GM21367 (cell line): Measurements from ENCODE around the gene CHID1.

Source experiments
- ATAC-seq: cut with Tn5 transposase; IDR thresholded peaks from one replicate; pipeline ENCODE4 v1.9.1; 2021; ENCODE audit not compliant: unreplicated experiment

Gene CHID1

DNA sequence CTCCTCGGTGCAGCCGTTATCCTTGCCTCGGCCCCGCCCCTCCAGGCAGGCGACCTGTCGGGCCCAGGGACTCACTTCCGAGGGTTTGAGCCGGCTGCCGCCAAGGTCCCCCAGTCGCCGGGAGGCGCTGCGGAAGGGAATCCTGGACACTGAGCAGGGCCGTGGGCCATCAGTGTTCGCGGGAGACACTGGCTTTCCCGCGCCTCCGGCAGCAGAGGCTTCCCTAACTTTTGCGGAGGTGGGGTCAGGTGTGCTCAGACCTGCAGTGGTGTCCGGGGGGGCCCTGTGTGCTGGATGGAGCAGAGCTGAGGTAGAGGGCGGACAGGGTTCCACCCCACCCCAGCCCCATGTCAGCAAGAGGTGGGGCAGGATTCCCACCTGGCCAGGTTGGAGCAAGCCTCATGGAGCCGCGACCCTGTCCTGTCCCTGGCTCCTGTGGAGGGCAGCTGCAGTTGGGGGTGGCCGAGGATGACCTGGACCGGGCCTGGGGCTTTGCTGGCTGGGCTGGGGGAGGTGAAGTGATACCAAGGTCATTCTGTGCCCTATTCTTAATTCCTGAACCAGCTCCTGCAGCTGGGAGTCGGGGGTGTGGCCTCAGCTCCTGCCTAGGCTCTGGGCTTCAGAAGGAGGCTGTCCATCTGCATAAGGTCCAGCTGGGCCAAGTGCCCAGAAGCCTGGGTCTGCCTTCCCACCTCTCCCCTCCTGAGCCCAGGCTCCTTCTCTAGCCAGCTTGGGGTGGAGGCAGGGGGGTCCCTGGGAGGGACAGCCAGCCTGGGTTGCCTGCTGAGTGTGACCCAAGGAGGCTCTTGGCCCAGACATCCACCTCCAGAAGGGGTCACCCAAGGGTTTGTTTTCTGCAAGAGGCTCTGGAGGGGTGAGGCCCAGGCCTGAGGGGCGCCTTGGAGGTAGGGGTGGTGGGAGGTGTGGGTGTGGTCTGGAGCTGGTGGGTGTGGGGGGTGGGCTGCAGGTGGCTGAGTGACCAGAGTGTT, 59.5 kb downstream of the CHID1 start:
- ATAC-seq: no peak

DNA sequence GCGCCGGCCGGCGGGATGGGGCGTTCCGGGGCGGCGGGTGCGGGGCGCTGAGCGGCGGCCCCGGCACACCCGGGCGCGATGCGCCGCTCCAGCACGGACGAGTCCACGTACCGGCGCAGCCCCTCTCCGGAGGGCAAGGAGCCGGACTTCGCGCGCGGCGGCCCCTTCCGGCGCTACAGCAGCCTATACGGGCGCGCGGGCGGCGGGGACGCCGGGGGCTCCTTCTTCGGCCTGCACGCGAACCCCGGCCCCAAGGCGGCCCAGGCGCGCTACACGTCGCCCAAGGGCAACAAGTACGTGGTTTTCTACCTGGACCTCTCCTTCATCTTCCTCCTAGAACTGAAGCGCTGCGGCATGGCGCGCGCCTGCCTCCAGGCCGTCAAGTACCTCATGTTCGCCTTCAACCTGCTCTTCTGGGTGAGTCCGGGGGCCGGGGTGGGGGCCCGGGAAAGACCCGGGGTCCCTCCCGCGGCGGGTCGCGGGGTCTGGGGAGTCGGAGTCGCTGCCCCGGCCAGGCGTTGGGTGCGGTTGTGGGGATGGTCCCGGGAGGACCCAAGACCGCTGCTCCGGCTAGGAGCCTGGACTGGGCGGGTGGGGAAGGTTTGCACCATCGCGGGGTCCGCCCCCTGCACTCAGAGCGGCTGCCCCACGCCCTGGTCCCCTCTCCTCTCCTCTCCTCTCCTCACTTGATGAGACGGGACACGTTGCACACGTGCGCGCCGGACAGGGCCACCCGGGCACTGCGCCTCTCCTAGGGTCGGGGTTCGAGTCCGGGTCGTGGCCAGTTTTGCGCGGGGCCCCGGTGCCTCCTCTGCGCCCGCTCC, 60.4 kb downstream of the CHID1 start:
- no peak for ATAC-seq

GRCh38 chr11:849104-849824, 61.3 kb downstream of the CHID1 start:
- no peak for ATAC-seq

DNA sequence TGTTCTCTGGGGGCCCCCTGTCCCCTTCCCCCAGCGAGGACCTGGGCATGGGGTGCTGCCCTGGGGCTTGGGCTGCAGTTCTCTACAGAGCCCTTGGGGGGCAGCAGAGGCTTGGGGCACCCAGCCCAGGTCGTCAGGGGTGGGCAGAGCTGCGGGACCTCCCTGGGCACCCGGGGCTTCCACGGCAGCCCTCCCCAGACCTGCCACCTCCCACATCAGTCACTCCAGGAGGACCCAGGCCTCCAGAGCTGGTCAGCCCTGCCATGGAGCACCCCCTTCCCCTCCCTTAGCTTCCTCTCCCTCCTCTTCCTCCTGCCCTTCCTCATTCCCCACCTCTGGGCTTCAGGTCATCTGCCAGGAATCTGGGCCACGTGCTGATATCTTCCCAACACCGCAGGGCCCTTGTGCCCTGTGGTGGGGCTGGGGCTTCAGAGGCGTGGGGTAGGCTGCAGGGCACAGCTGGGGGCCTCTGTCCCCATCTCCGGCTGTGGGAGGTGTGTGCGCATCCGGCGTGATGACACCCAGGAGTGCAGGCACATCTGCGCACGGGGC, 62.2 kb downstream of the CHID1 start:
- ATAC-seq: no peak

GRCh38 chr11:847876-848275, 62.7 kb downstream of the CHID1 start:
- ATAC-seq: no peak

DNA sequence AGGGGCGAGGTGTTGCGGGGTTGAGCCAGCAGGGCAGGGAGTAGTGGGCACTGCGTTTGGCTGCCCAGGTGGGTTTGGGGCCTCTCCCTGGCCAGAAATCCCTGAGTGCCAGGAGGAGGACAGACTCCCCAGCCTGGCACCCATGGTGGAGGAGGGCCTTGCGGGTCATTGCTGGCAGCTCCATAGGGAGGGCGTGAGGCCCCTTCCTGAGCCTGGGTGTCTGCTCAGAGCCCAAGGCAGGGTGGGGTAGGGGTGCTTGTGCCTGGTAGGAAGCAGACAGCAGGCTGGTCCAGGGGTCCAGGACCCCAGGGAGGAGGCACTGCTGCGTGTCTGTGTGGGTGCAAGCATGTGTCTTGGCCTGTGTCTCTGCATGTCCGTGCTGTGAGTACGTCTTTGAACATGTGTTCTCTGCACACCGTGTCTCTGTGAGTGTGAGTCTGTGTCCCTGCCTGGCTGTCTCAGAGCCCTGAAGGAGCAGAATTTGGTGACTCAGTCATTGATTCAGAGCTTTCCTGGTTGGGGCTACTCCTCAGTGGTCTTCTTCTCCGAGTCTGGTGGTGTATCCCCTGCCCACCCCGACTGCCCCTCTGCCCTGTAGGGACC, 64.0 kb downstream of the CHID1 start:
- ATAC-seq: no peak

DNA sequence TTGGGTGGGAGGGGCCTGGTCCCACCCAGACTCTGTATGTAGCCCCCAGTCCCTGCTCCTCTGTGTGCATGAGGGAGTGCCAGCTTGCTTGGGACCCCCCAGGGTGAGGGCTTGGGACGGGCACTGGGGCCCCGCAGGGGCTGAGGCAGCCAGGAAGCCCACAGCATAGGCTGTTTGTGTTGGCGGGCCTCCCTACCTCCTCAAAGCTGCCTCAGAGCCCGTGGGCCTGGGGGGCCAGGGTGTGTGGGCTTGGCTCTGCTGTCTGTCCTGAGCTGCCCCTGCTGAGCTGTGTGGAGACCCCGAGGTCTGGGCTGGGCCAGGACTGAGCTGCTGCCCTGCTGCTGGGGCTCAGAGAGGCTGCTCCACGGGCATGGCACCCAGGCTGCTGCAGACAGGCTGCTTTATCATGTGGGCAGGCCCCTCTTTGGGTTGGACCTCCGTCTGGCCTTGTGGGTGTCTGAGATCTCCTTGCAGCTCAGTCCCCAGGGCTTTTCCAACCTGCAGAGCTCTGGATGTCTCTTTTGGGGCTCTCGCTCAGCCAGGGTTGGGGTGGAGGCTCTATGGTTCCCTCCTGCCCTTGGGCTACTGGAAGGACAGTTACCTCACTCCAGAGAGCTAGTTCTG, 64.6 kb downstream of the CHID1 start:
- ATAC-seq: no peak

- ATAC-seq: no peak
Measured at GRCh38 chr11:844693-845644, 65.6 kb downstream of the CHID1 start.

DNA sequence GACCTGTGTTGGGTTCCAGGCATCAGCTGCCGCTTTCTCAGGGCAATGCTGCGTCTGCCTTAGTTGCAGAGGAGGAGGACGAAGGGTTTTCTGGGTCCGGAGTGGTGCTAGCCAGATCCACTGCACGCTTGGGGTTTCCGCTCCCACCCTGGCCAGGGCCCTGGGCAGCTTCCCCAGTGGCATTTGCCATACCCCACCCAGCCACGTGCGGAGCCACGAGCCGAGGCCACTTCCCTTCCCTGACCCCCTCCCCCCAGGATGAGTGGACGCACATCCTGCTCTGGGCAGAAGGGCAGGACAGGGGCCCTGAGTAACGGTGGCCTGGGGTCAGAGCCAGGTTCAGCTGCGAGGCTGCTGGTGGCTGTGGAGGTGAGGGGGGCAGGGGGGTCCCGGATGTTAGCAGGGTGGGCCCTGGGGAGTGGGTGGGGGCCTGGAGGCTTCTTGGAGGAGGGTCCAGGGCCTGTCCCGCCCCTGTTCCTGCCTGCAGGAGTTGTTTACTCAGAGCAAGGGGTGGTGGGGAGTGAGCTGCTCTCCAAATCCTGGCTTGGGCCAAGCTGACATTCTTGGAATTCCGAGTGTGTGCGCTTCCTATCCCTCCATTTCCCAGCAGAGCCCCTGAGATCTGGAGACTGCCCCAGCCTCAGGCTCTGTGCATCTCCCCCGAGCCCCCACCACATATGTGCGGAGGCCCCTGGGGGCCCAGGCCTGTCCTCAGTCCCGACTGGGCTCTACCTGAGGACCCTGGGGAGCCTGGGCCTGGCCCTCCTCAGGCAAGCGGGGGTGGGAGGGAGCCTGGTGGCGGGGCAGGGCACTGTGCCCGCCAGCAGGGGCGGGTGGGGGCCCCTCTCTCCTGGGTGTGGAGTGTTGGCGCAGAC, 66.6 kb downstream of the CHID1 start:
- no peak for ATAC-seq

DNA sequence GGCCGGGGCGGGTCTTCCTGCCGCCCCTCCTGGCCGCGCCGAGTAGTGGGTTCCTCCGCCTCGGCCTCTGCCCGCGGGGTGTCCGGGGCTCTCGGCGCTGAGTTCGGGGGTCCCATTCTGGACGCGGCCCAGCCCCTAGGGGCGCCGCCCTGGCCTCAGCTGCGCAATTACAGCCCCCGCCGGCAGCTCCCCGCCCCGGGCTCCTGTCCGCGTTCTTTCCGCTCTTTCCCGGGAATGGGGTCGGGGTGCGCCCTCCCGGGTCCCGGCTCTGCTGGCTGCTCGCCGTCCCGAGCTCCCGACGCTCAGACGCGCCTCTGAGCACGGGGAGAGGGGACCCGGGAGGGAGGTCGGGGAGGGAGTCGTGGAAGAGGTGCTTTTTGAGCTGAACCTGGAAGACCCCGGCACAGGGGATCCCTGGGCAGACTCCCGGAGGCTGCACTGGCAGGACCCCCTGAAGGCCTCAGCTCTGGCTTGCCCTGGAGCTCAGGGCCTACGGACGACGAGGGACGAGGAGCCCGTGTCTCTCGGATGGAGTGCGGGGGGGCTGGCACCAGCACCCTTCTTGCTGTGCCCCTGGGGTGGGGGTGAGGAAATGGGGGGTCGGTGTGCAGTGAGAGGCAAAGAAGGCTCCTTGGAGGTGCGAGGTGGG, 67.4 kb downstream of the CHID1 start:
- no peak for ATAC-seq

GRCh38 chr11:842370-843002, 68.1 kb downstream of the CHID1 start, which contains the start of the genes POLR2L and TSPAN4:
TSS of gene POLR2L (minus strand) at chr11:842529. CDS start at chr11:842508, 21 bp downstream.
TSS of gene TSPAN4 (plus strand) at chr11:842852. CDS start at chr11:850305, 7,453 bp downstream.
- peak; percentile 42 for ATAC-seq

DNA sequence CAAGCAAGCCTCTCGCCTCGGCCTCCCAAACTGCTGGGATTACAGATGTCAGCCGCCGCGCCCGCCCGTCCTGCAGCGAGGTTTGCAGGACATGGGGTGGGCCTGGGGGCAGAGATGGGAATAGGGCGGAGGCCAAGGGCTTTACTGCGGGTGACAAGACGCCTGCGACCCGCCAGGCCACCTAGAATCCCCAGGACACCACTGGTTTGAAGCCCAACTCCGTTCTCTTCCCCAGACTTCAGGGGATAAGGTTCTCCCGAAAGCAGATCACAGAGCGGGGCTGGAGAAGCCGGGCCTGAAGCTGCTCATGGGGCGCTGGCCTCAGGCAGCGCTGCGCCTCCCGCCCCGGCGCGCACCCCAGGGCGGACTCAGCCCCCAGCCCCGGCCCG, 68.6 kb downstream of the CHID1 start:
- ATAC-seq: peak; percentile 12

DNA sequence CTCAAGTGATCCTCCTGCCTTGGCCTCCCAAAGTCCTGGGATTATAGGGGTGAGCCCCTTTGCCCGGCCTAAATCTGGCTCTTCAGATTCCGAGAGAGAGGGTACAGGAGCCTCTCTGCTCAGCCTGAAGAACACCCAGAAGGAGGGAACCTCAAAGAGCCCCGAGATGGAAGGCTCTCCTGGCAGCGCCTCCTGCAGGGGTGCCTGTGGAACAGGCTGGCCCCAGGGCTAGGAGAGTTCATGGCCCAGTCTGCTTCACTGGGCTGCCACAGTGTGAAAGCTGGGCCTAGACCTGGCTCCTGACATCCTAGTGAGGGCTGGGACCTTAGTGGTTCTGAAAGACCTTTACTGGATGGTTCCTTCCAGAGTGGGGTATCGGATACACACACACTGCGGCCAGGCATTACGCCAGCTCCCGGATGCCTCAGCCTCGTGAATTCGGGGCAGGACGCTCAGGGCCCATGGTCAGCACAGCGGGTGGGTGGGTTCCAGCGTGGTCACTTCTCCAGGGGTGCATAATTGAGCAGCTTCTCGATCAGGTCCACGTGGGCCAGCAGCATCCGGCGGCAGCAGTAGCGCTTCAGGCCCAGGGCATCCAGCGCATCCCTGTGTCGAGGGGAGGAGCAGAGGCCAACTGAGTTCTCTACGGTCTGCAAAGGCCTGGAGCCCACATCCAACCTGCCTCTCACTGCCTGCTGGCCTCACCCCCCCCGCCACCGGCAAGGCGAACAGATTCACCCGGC, 70.6 kb downstream of the CHID1 start:
- ATAC-seq: no peak

GRCh38 chr11:839280-839623, 71.4 kb downstream of the CHID1 start:
- ATAC-seq: no peak

DNA sequence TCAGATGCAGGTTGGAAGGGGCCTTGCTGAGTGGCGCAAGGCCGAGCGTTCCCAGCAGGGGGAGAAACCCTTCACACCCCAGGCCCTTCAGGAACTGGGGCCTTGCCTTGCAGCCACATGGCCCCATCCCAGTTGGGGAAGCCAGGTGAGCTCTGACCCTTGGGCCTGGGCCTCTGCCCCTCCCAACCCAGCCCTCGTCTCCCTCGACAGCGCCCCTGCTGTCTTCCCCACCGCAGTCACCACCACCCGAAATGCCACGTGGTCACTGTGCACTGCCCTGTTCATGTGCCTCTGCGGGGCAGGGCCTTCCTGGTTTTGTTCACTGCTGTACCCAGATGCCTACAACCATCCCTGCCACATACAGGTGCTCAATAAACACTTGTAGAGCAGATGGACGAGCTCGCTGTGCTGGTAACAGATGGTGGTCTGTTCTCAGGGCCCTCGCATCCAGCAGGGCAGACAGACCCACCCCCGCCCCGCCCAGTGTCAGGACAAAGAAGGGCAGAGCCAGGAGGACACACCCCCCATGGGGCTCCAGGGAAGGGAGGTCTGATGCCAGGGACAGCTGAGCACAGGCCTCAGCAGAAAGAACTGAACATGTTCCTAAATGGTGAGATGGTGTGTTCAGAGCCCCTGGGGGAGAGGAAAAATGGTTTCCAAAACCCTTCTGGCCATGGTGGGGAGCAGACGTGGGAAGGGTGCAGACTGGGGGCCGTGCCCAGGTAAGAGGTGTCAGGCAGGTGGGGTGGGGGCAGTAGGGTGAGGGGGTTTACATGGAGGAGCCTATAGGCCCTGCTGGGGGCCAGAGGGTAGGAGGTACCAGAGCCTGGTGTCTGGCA, 72.0 kb downstream of the CHID1 start:
- ATAC-seq: no peak

DNA sequence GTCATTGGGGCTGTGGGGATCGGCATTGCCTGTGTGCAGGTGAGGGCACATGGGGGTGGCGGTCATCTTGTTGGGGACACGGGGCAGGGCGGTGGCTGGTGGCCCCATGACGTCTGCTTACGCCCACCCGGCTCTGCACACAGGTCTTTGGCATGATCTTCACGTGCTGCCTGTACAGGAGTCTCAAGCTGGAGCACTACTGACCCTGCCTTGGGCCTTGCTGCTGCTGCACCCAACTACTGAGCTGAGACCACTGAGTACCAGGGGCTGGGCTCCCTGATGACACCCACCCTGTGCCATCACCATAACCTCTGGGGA, 72.7 kb downstream of the CHID1 start:
- ATAC-seq: no peak
